KOPT-K1 (cell line): Measurements from ENCODE around the gene DDX59.

ENCODE experiments used
- H3K27ac ChIP-seq: fragments of 200-600 bp; sonication (generic); 2 replicates; pipeline ENCODE4 v1.5.1; 2016; ENCODE audit warnings: antibody characterized with exemption, mild to moderate bottlenecking, low read depth, low read length; ENCODE audit not compliant: poor library complexity, severe bottlenecking
- H3K36me3 ChIP-seq: fragments of 200-600 bp; sonication (generic); 2 replicates; pipeline ENCODE4 v1.5.1; 2017; ENCODE audit warnings: antibody characterized with exemption, mild to moderate bottlenecking, low read length, moderate library complexity; ENCODE audit not compliant: insufficient read depth
- H3K9me3 ChIP-seq: fragments of 200-600 bp; sonication (generic); 2 replicates; pipeline ENCODE4 v1.5.1; 2017; ENCODE audit warnings: antibody characterized with exemption, low read length, mild to moderate bottlenecking; ENCODE audit not compliant: insufficient read depth, poor library complexity, severe bottlenecking

Gene DDX59

GRCh38 chr1:200681231-200681630 is 11.5 kb upstream of the DDX59 start:
- no peaks in the 10 kb centered on the region for H3K9me3 ChIP-seq
- H3K27ac ChIP-seq: no peak overlapping the region
- H3K36me3 ChIP-seq: no peaks in the 10 kb centered on the region

- H3K27ac ChIP-seq: no peak overlapping the region
- H3K36me3 ChIP-seq: no peaks in the 10 kb centered on the region
- no peaks in the 10 kb centered on the region for H3K9me3 ChIP-seq
Observed at GRCh38 chr1:200676829-200677228, 7.1 kb upstream of the DDX59 start.

GRCh38 chr1:200675588-200675852 is 5.8 kb upstream of the DDX59 start:
- Histone ChIP-seq H3K27ac (no peak overlapping the region), H3K9me3 (no peaks in the 10 kb centered on the region)

GRCh38 chr1:200674838-200675587 is 5.3 kb upstream of the DDX59 start:
- H3K27ac ChIP-seq: no peak overlapping the region
- no peaks in the 10 kb centered on the region for H3K9me3 ChIP-seq
- no peaks in the 10 kb centered on the region for H3K36me3 ChIP-seq

More at GRCh38 chr1:200675588-200675852, 5.8 kb upstream of the DDX59 start:
- no peaks in the 10 kb centered on the region for H3K36me3 ChIP-seq

GRCh38 chr1:200673952-200674823 is 4.5 kb upstream of the DDX59 start:
- H3K36me3 ChIP-seq: no peaks in the 10 kb centered on the region
- no peak overlapping the region for H3K27ac ChIP-seq
- H3K9me3 ChIP-seq: no peaks in the 10 kb centered on the region

- Histone ChIP-seq H3K27ac (no peak overlapping the region), H3K9me3 (no peaks in the 10 kb centered on the region), H3K36me3 (peaks cover 6% of the 10 kb centered on the region)
Observed at GRCh38 chr1:200671235-200671786, 1.6 kb upstream of the DDX59 start.

GRCh38 chr1:200670242-200671118 is 773 bp upstream of the DDX59 start:
- peaks cover 14% of the 10 kb centered on the region for H3K36me3 ChIP-seq

GRCh38 chr1:200668514-200669313 is 993 bp downstream of the DDX59 start:
- Histone ChIP-seq H3K27ac (peak overlapping the region; percentile 95), H3K36me3 (peaks cover 31% of the 10 kb centered on the region), H3K9me3 (no peaks in the 10 kb centered on the region)

More at GRCh38 chr1:200670242-200671118, 773 bp upstream of the DDX59 start:
- Histone ChIP-seq H3K27ac (peak overlapping the region; percentile 95), H3K9me3 (no peaks in the 10 kb centered on the region)

GRCh38 chr1:200666309-200666708 is 3.4 kb downstream of the DDX59 start:
- peaks cover 55% of the 10 kb centered on the region for H3K36me3 ChIP-seq
- H3K27ac ChIP-seq: no peak overlapping the region
- H3K9me3 ChIP-seq: no peaks in the 10 kb centered on the region

GRCh38 chr1:200665861-200666260 is 3.8 kb downstream of the DDX59 start:
- Histone ChIP-seq H3K36me3 (peaks cover 60% of the 10 kb centered on the region), H3K9me3 (no peaks in the 10 kb centered on the region), H3K27ac (no peak overlapping the region)

GRCh38 chr1:200660719-200661118 is 9.0 kb downstream of the DDX59 start:
- Histone ChIP-seq H3K36me3 (peaks cover 99% of the 10 kb centered on the region), H3K9me3 (no peaks in the 10 kb centered on the region), H3K27ac (no peak overlapping the region)

GRCh38 chr1:200659269-200659668 is 10.4 kb downstream of the DDX59 start:
- Histone ChIP-seq H3K36me3 (peaks cover 97% of the 10 kb centered on the region), H3K27ac (no peak overlapping the region), H3K9me3 (no peaks in the 10 kb centered on the region)

- H3K27ac ChIP-seq: no peak overlapping the region
- H3K36me3 ChIP-seq: peaks cover 97% of the 10 kb centered on the region
- H3K9me3 ChIP-seq: no peaks in the 10 kb centered on the region
Observed at GRCh38 chr1:200658037-200658818, 11.5 kb downstream of the DDX59 start.
